Iris pigment epithelial cell (primary cell): ENCODE measurements around the gene PRKCA.
A peak's percentile ranks its signal among the peaks of the same experiment; 100 is the strongest.

Source experiments
- DNase-seq: peaks from one replicate; pipeline ENCODE4 v3.0.0-alpha.2; 2011; ENCODE audit warnings: low read depth

The PRKCA gene

DNA sequence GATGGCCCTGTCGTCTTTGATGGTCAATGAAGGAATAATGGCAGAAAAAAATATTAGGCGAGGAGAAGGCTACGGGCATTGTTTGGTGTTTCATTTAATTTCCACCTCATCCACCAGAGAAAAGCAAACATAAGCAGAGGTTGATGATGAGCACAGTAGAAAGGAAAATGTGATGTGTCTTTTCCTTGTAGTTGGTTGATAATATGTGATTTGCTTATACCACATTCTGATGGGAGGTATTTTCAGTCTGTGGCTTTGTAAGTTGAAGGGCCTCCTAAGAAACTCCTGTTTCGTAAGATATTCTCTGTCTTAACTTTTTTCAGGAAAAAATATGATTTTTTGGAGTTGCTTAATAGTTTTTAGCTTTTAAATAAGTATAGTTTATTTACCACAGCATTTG is 215.7 kb downstream of the PRKCA start:
- no peak for DNase-seq

- no peak for DNase-seq
Observed at GRCh38 chr17:66518677-66519076, 216.3 kb downstream of the PRKCA start.

- DNase-seq, result no peak
Observed at GRCh38 chr17:66519154-66519553, 216.7 kb downstream of the PRKCA start.

DNA sequence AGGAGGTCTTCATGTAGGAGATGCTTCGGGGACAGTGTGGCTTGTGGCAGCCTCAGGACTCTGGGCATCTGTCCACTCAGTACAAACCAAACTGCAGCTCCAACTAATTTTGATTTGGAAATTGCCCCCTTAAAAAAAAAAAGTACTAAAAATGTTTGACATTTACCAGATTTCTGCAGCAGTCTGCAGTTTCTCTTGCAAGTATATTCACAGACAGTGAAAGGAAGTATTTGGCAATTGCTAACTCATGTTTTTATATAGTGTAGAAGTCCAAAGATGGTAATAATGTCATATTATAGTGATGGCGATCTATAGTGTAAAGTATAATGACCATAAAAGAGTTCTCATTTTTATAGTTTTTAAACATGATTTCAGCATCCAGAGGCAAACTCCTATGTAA is 218.6 kb downstream of the PRKCA start:
- no peak for DNase-seq

DNA sequence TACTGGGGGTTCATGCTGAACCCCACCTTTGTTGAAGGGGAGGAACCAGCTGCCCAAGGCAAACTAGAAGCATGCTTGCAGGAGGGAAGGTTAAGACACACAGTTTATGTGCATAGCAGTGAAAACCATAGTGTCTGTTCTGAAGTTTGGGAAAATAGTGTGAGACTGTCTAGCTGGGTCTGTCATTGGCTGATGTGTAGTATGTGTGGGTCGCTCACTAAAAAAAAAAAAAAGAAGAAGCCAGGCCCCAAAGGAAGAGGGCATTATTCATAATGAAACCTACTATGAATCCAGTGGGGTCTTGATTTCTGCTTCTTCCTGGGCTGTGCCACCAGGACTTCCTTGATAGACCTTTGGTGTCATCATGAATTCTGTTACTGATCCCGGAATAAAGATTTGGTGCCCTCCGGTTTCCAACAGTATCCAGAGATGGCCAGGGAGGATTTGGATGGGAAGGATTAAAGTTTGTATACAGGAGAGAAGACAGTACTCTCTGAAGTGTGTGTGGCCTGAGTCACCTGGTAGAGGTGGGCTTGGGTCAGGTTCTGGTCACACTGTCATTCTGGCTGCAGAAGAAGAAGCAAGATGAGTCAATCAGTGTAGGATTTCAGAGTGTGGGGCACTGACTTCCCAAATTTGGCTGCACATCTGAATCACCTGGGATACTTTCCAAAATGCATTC is 220.3 kb downstream of the PRKCA start:
- no peak for DNase-seq

GRCh38 chr17:66523378-66524200 is 221.2 kb downstream of the PRKCA start:
- no peak for DNase-seq

DNA sequence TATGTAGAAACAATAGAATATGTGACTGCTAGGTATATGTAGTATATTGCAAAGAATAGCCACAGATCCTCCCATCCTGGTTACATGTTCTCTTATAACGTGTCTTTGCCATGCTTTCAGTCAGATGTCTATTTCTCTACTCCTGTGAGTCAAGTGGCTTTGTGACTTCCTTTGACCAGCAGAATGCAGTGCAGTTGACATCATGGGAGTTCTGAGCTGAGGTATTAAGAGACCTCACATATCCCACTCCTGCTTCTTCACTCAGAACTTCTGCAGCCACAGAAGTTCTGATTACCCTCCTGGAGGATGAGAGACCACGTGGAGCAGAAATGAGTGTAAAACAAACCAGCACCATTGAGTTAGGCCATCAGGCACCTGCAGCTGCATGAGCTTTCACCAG is 222.5 kb downstream of the PRKCA start:
- DNase-seq, result no peak

GRCh38 chr17:66525338-66525737 is 222.9 kb downstream of the PRKCA start:
- DNase-seq, result no peak

DNA sequence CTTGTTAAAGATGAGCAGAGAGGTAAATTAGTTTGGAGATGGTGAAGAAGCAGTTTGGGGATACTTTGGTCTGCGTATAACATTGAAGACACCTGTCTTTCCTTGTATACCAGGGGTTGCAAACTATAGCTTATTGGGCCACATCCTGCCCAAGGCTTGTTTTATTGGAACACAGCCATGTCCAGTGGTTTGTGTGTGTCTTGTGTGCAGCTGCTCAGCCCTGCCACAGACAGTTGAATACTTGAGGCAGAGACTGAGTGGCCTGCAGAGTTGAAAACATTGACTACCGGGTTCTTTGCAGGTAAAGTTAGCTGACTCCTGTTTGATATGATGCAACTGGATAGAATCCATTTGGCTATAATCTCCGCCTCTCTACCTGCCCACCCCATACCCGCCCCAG is 224.4 kb downstream of the PRKCA start:
- no peak for DNase-seq

DNA sequence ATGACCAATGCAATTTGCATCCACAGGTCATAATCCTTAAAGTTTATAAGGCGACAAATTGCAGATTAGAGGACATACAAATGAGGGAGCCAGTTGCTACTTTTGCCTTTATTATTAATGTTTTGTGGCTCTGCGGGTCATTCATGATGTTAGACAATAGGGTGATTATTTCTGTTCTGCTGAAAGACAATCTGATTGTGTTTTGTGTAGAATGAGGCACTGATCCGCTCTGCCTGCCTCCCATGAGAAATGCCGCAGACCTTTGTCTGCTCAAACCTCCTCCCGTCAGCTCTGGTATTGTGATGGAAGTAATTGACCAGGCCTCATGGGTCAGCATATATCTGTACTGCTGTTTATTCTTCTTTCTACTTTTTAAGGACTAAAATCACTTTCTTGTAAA is 224.9 kb downstream of the PRKCA start:
- no peak for DNase-seq

DNA sequence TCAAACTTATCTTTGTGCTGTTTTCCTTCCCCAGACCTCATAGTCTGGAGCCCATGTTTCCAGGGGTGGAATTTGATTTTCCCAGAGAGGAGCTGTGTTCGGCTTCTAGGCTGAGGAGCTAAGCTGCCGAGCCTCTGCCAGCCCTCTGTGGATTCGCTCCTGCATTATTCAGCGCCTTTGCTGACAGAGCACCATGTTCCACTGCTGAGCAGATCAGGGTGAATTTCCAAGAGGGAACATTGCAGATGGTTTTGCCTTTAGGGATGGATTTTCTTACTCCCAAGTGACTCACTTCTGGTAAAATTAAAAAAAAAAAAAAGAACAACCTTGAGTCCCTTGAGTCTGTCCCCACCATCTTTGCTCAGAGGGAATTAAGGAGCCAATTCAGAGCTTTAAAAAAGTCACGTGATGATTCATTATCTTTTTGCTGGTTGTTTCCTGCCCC is 229.5 kb downstream of the PRKCA start:
- no peak for DNase-seq

DNA sequence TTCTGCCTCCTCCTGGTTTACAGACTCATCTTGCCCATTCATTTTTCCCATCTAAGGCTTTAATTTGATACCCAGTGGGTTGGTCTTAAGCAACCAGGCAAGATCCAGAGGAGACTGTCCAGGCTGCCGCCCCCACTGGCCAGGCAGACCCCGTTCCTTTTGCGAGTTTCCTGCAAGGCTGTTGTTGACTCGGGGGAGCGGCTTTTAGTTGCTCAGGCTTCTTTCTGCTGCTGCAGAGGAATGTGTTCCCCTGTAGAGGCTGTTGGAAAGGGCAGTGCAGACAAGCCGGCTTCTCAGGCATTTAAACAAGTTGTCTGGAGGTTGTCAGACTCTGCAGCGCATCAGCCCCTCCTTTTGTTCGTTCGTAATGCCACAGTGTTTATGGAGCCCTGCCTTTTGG is 231.2 kb downstream of the PRKCA start:
- DNase-seq, result peak; percentile 85

DNA sequence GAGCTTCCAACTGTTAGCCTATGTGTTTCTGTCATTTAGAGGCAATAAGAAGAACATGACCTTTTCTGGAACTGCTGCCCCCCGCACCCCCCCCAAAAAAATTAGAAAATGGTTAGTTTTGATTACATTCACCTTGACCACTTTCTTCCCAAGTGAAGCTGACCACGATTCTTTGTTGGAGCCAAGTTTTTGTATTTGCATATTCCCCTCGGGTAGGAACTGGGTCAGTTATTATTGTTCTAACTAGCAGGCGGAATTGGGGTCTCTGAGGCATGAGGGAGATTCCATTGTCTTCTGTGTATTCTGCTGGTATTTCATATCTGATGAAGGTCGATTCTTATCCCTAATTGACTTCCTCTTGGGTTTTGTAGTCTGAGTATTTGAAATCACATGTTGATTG is 231.6 kb downstream of the PRKCA start:
- DNase-seq, result no peak

DNA sequence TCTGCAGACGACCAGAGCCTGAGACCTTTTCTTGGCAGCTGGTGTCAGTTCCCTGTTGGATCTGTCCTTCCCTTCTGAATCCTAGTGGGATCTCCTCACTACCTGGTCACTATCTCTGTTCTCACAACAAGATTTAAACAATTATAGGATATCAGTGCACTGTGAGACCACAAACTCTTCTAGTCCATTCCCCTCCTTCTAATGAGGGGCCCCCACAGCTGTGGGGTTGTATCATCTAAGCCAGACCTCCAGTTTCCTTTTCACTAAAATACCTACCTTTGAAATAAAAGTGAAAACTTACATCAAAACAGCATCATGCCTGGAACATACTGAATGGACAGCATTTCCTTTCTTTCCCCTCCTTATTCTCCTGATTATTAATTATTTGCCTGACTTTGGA is 233.2 kb downstream of the PRKCA start:
- DNase-seq, result no peak

DNA sequence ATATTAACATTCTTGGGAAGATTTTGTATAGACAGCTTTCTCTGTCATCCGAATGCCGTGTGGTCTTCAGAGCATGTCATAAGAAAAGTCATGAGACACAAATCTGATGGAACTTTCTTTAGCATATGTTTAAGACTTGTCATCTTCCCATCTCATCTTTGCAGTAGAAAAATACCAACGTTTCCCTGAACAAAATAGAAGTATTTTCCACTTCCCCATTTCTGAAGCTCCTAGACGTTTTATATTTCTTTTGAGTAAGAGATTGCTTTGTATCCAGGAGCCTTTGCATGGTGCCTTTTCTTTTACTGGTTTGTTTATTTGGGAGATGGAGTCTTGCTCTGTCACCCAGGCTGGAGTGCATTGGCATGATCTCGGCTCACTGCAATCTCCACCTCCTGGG is 235.1 kb downstream of the PRKCA start:
- no peak for DNase-seq

- DNase-seq, result no peak
Observed at GRCh38 chr17:66538776-66539175, 236.4 kb downstream of the PRKCA start.

- peak; percentile 93 for DNase-seq
Observed at GRCh38 chr17:66540131-66540781, 237.8 kb downstream of the PRKCA start.

- peak; percentile 59 for DNase-seq
Observed at GRCh38 chr17:66541461-66542128, 239.2 kb downstream of the PRKCA start.

- DNase-seq, result peak; percentile 88
Observed at GRCh38 chr17:66542129-66542966, 239.9 kb downstream of the PRKCA start.

- DNase-seq, result peak; percentile 90
Observed at GRCh38 chr17:66542967-66543520, 240.6 kb downstream of the PRKCA start.

GRCh38 chr17:66543526-66543925 is 241.1 kb downstream of the PRKCA start:
- DNase-seq, result peak; percentile 74
